ENCODE results near the gene GALNT12. TPM values are rescaled to one million over a fixed set of nuclear protein-coding genes. Genes with fewer than 3 reads are reported as not detected.

GALNT12 gene
- total RNA-seq, 1 experiment from 2014 or later: 3.3 TPM

- CTCF ChIA-PET: no interaction called here
- TF ChIP-seq TCF7L2 (IDR thresholded peaks at IDR 0.05; ENCODE audit: low read depth, low read length) (no peak), REST (IDR thresholded peaks at IDR 0.05; ENCODE audit: insufficient read depth in 1 of 2, low read depth in 2 of 2, low read length in 1 of 2) (no peak), POLR2AphosphoS5 (IDR thresholded peaks at IDR 0.05; ENCODE audit: low read depth, low read length) (no peak), SIN3A (IDR thresholded peaks at IDR 0.05; ENCODE audit: borderline replicate concordance, insufficient read depth, low read depth, low read length) (no peak), CTCF (IDR thresholded peaks at IDR 0.05) (no peak)
These were observed 24.2 kb downstream of the GALNT12 start for GRCh38 chr9:98831696-98832095.

GRCh38 chr9:98832768-98833089 lies 25.3 kb downstream of the GALNT12 start:
- Histone ChIP-seq H3K4me3 (ENCODE audit: low read depth in 2 of 2, low read length in 2 of 2) (no peak overlapping the region), H3K27ac (ENCODE audit: low read length) (no peak overlapping the region), H3K4me1 (ENCODE audit: control insufficient read depth, insufficient read depth, low read length) (no peaks in the 10 kb centered on the region), H3K36me3 (ENCODE audit: control insufficient read depth, insufficient read depth, low read length) (no peaks in the 10 kb centered on the region), H3K9me3 (ENCODE audit: control insufficient read depth, insufficient read depth, low read depth, low read length) (no peaks in the 10 kb centered on the region), H3K27me3 (ENCODE audit: control insufficient read depth, insufficient read depth, low read length) (no peaks in the 10 kb centered on the region)
- no TSS peak for BruUV-seq (replicated peaks)
- TF ChIP-seq CTCF (IDR thresholded peaks at IDR 0.05) (no peak), POLR2AphosphoS5 (IDR thresholded peaks at IDR 0.05; ENCODE audit: low read depth, low read length) (no peak), REST (IDR thresholded peaks at IDR 0.05; ENCODE audit: insufficient read depth in 1 of 2, low read depth in 2 of 2, low read length in 1 of 2) (no peak)
- intact Hi-C loops (cut with micrococcal nuclease; ENCODE audit: unreplicated experiment): no loop called here
- ATAC-seq (no peak), DNase-seq (ENCODE audit: low read depth, low spot score) (no peak)
- ChIA-PET POLR2A (no interaction called here), CTCF (no interaction called here)
- in situ Hi-C loops (cut with HindIII; ENCODE audit: low pct_unique_long_range_greater_than_20kb, low sequenced_read_pairs): no loop called here

More at GRCh38 chr9:98831696-98832095, 24.2 kb downstream of the GALNT12 start:
- in situ Hi-C loops (cut with HindIII; ENCODE audit: low pct_unique_long_range_greater_than_20kb, low sequenced_read_pairs): no loop called here
- no TSS peak for BruUV-seq (replicated peaks)
- H3K4me1 ChIP-seq (ENCODE audit: control insufficient read depth, insufficient read depth, low read length): no peaks in the 10 kb centered on the region
- no peaks in the 10 kb centered on the region for H3K27me3 ChIP-seq (ENCODE audit: control insufficient read depth, insufficient read depth, low read length)
- DNase-seq (ENCODE audit: low read depth, low spot score) (no peak), ATAC-seq (no peak)
- intact Hi-C loops (cut with micrococcal nuclease; ENCODE audit: unreplicated experiment): no loop called here
- no peak overlapping the region for H3K27ac ChIP-seq (ENCODE audit: low read length)
- H3K9me3 ChIP-seq (ENCODE audit: control insufficient read depth, insufficient read depth, low read depth, low read length): no peaks in the 10 kb centered on the region
- H3K36me3 ChIP-seq (ENCODE audit: control insufficient read depth, insufficient read depth, low read length): no peaks in the 10 kb centered on the region
- no peak overlapping the region for H3K4me3 ChIP-seq (ENCODE audit: low read depth in 2 of 2, low read length in 2 of 2)
- POLR2A ChIA-PET: no interaction called here
